NCI-H146 (cell line): Measurements from ENCODE around the gene IFT22.
"Not testable (repeated sequence)": the region's sequence is repeated elsewhere in the genome, so short reads cannot be mapped to it uniquely, and the experiment has no call there.

ENCODE experiments used
- DNase-seq: peaks from one replicate; lab custom pipeline; 2025; lab: John Stamatoyannopoulos, UW

Gene IFT22

DNA sequence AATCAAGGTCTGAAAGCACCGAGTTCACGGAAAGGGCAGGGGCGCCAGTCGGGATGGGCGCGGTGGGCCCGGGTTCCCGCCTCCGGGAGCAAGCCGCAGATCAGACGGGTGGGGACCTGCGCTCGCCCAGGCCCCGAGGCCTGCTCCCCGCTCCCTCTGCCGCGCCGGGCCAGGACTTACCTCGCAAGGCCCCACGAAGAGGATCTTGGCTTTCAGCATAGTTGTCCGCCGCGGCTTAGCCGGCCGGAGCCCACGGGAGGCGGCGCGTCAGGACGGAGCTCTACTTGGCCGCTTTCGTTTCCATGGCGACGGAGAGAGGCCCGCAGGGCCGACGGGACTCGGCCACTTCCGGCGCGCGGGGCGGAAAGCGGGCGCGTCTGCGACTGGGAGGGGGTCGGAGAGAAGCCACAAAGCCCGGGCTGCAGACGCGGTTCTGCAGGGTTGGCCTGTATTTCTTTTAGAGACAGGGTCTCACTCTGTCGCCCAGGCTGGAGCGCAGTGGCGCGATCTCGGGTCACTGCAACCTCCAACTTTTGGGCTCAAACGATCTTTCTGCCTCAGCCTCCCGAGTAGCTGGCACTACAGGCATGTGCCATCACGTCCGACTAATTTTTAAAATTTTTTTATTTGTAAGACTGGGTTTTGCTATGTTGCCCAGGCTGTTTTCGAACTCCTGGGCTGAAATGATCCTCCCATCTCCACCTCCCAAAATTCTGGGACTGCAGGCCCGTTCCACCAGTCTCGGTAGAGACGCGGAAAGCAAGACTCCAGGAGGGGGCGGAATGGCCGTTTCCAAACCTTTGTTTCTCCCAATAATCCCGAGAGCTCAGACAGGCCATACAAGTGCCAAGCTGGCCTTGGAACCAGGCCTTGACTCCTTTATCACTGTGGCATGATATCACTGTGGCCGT is at the start of gene IFT22:
Gene IFT22, minus strand, starts transcription at position 322 of the 911 bp plus-strand sequence. Its CDS starts 103 bp downstream, at position 219.
- peak; percentile 93 for DNase-seq

DNA sequence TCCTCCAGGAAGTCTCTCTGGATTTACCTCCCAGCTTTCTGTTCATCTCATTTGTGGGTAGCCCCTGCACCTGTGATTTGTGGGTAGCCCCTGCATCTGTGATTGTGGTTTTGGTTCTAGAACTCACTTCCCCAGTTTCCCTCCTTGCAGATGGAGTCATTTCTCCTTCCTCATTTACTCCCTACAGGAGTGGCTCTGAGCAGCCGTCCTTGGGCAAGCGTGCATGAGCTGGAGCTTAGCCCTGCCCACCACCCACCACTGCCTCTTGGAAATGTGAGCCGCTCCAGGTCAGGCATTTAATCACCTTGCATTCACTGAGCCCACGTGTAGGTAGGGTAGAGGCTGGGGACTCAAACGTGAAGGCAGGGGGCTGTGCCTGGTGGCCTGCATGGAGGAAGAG is 49.2 kb upstream of the IFT22 start:
- no peak for DNase-seq

DNA sequence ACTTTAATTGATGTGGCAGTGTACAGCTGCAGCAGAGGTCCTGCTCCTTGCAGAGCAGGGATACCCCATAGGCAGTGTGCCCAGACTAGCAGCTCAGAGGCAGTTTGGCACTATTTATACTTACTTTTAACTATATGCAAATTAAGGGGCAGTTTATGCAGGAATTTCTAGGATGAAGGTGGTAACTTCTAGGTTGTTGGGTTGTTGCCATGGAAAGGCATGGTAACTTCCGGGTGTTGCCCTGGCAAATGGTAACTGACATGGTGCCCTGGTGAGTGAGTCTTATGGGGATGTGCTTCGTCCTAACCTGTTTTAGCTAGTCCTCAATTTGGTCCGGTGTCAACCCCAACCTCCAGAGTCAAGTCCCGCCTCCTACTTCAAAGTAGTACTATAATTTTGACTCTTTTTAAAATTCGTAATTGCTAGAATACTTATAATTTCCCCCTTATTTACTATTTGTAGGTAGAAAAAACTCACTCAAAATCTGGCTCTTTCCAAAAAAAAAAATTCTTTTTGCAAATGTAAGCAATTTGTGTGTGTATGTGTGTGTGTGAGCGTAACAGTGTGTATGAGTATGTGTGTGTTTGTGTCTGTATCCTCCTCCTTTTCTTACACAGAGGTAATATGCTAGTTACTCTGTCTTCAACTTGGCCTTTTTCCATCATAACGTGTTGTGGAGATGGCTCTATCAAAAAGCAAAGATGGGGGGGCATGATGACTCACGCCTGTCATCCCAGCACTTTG is 47.0 kb upstream of the IFT22 start:
- no peak for DNase-seq

DNA sequence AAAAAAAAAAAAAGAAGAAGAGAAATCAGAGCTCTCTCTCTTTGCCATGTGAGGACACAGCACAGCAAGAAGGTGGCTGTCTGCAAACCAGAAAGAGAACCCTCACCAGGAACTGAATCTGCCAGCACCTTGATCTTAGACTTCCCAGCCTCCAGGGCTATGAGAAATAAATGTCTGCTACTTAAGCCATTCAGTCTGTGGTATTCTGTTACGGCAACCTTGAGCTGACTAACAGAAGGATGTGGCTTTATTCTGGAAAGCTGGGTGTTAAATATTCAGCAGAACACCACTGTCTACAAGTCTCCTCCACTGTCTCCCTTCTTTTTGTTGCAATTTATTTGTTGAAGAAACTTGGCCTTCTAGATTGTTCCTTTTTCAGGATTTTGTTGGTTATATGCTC is 46.1 kb upstream of the IFT22 start:
- no peak for DNase-seq

DNA sequence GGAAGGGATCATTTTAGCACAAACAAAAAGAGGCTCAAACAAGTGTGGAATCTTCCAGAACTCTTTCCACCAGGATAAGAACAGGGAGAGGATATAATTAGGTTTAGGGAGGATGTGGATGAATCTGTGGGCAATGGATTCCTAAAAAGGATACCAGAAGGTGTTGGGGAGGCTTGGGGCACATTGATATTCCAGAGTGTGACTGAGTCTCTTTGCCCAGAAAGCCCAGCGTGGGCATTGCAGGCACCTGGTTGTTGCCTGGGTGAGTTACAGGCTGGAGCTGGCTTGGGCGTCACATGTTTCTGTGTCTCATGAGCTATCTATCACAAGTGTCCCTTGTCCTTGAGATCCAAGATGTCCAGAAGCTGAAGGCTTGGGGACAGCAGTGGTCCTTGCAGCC is 44.3 kb upstream of the IFT22 start:
- DNase-seq, result no peak

DNA sequence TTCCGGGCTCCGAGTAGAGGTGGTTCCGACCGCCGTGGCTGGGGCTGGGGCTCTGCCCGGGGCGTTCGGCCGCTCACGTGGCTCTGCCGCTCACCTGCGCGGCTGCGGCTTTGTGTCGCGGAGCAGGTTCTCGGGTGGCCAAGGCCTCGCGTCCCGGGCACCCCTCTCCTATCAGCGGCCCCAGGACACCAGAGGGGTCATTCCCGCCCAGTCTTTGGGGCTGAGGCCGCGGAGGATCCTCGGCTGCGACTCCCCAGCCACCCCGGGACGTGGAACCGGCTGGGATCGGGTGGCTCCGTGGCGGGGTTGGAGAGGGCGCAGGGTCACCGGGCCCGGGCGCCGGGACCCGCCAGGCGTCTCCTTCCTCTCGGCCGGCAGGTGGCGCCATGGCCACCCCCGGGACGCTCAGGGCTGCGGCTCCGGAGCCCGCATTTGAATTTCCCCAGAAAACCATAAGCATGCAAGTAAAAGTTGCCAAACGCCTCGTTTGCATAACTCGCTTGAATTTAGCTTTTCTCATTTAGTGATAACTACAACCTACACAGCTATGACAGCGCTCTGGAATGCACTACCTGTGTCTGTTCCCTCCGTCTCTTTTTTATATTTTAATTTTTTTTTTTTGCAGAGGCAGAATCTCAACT is 42.2 kb upstream of the IFT22 start:
- peak; percentile 49 for DNase-seq

DNA sequence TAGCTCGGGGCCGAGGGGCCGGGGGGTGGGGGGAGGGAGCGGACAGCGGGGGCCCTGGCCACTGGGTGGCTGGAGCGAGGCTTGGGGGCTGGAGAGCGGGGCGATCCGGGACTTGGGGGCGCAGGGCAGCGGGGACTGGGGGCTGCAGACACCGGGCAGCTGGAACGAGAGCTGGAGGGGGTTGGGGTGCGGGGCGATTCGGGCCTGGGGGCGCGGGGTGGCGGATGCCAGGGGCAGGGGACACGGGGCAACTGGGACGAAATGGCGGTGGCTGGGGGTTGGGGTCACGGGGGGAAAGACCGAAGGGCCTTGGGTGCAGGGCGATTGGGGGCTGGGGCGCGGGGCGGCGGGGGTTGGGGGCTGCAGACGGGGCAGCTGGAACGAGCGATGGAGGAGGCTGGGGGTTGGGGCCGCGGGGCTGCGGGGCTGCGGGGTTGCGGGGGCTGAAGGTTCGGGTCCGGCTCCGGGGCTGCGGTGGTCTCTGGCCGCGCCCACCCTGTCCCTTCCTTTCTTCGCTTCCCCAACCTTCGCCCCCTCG is 41.7 kb upstream of the IFT22 start:
- DNase-seq, result no peak

GRCh38 chr7:101362334-101363195 is 41.0 kb upstream of the IFT22 start, which contains the start of gene COL26A1:
Gene COL26A1, plus strand, starts transcription at chr7:101362875. Its CDS starts 158 bp downstream, at chr7:101363033.
- DNase-seq, result peak; percentile 63

GRCh38 chr7:101357433-101357832 is 35.8 kb upstream of the IFT22 start:
- DNase-seq, result no peak

DNA sequence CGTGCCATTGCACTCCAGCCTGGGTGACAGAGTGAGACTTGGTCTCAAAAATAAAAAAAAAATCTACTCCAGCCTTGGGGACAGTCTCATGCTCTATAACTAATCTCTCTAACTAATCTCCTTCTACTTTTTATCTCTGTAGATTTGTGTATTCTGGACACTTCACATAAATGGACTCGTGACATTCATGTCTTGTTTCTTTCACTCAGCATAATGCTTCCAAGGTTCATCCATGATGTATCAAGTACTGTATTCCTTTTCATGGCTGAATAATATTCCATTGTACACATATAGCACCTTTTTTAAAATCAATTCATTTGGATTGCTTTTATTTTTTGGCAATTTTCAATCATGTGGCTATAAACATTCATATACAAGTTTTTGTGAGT is 31.3 kb upstream of the IFT22 start:
- no peak for DNase-seq

- DNase-seq, result not testable (repeated sequence)
Measured at GRCh38 chr7:101349300-101349699, 27.7 kb upstream of the IFT22 start.

- DNase-seq, result not testable (repeated sequence)
Measured at GRCh38 chr7:101348456-101349067, 26.9 kb upstream of the IFT22 start.

DNA sequence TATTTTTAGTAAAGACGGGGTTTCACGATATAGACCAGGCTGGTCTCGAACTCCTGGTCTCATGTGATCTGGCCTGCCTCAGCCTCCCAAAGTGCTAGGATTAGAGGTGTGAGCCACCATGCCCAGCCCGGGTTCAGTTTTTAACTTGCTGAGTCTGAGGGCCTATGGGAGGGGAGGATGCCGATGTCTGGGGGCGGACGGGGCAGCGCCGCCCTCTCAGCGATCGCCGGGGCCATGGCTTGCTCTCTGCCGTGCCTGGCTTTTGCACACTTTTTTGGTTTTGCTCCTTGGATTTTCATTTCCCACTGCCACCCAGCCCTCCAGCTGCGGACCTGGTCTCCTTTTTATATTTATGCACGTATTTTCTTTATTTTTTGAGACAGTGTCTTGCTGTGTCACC is 25.9 kb upstream of the IFT22 start:
- no peak for DNase-seq

- no peak for DNase-seq
Measured at GRCh38 chr7:101342892-101343291, 21.3 kb upstream of the IFT22 start.

DNA sequence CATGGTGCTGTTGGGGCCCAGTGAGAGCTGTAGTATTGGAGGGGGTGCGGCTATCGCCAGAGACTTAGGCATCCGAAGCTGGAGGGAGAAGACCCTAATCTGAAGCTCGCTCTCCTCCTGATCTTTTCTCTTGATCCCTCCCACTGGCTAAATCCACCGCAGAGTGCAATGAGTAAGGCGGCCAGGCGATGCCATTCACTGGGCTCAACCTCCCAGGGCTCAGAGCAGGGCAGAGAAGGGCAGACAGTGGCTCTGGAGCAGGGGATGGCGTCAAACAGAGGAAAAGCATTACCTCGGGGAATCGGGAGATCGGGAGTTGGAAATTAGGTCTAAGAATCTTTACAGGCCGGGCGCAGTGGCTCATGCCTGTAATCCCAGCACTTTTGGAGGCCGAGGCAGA is 18.8 kb upstream of the IFT22 start:
- DNase-seq, result no peak

- no peak for DNase-seq
Measured at GRCh38 chr7:101333912-101334311, 12.3 kb upstream of the IFT22 start.

DNA sequence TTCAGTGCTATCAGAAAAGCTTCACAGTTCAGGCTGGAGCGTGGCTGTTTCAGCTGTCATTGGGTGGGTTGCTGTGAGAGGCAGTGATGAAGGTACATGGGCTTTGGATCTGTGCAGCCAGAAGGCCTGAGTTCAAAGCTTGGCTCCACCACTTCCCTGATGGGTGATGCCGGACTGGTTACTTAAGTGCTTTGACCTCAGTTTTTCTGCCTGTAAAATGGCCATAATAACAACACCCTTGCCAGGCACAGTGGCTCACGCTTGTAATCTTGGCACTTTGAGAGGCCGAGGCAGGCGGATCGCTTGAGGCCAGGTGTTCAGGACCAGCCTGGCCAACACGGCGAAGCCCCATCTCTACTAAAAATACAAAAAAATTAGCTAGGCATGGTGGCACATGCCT is 10.4 kb upstream of the IFT22 start:
- DNase-seq, result no peak

- DNase-seq, result no peak
Measured at GRCh38 chr7:101330011-101330484, 8.4 kb upstream of the IFT22 start.

GRCh38 chr7:101328159-101328558 is 6.5 kb upstream of the IFT22 start:
- DNase-seq, result no peak

- DNase-seq, result no peak
Measured at GRCh38 chr7:101319401-101319800, 2.2 kb downstream of the IFT22 start.

DNA sequence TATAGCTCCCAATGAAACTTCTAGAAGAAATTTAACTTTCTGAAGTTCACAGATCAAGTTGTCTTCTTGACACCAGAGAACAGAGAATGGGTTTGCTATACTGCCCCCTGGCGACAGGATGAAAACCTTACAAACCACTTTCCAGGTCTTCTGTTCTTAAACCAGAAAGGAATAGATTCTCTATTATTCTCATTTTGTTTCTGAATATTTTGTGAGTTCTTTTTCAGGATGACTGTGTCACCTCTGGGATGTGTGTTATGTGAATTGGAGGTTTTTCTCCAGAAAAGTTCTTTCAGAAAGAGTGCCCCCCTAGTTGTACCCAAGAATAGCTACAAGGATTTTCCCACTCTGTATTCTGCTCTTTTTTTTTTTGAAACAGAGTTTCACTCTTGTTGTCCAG is 6.3 kb downstream of the IFT22 start:
- peak; percentile 32 for DNase-seq
